HUES64 (cell line): ENCODE measurements around the gene PRKCZ.
"Not testable (repeated sequence)": the region's sequence is repeated elsewhere in the genome, so short reads cannot be mapped to it uniquely, and the experiment has no call there.

Experiments
- H3K27ac ChIP-seq: 2 replicates; pipeline ENCODE4 v1.7.0; 2013; ENCODE audit warnings: low read depth, low read length, inconsistent platforms
- H3K27me3 ChIP-seq: 2 replicates; pipeline ENCODE4 v1.6.1; 2013; ENCODE audit warnings: mild to moderate bottlenecking, low read length; ENCODE audit not compliant: insufficient read depth
- H3K36me3 ChIP-seq: 2 replicates; pipeline ENCODE4 v1.6.1; 2013; ENCODE audit warnings: mild to moderate bottlenecking, low read length; ENCODE audit not compliant: insufficient read depth
- H3K4me1 ChIP-seq: 2 replicates; pipeline ENCODE4 v1.6.1; 2013; ENCODE audit warnings: mild to moderate bottlenecking, low read length, moderate library complexity; ENCODE audit not compliant: insufficient read depth
- H3K4me3 ChIP-seq: 2 replicates; pipeline ENCODE4 v1.5.1; 2013; ENCODE audit warnings: mild to moderate bottlenecking, low read length, moderate library complexity
- H3K9ac ChIP-seq: 2 replicates; pipeline ENCODE4 v1.6.1; 2013; ENCODE audit warnings: mild to moderate bottlenecking, low read depth, low read length
- H3K9me3 ChIP-seq: 2 replicates; pipeline ENCODE4 v1.6.1; 2013; ENCODE audit warnings: low read depth, low read length; ENCODE audit not compliant: insufficient read depth
- WGBS: fragments of 150-250, 120-280 bp; methylation state at CpG from one replicate; pipeline ENCODE4 v1.1.7; 2013; ENCODE audit warnings: missing lambda C conversion rate; 5-methylcytosine and 5-hydroxymethylcytosine counted together

PRKCZ gene

DNA sequence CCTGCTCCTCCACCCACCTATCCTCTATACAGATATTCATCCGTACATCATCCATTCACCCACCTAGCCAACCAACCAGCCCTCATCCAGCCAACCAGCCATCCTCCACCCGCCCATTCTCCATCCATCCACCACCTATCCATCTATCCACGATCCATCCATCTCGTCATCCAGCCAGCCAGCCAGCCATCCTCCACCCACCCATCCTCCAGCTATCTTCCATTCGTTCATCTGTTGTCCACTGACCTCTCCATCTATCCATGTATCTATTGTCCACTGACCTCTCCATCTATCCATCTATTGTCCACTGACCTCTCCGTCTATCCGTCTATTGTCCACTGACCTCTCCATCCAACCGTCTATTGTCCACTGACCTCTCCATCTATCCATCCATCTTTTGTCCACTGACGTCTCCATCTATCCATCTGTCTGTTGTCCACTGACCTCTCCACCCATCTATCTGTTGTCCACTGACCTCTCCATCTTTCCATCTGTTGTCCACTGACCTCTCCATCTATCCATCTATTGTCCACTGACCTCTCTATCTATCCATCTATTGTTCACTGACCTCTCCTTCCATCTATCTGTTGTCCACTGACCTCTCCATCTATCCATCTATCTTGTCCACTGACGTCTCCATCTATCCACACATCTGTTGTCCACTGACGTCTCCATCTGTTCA, 96.8 kb downstream of the PRKCZ start:
- Histone ChIP-seq H3K9me3 (no peaks in the 10 kb centered on the region), H3K4me3 (no peak overlapping the region), H3K9ac (no peak overlapping the region), H3K27ac (no peak overlapping the region), H3K36me3 (peaks cover 40% of the 10 kb centered on the region), H3K4me1 (no peaks in the 10 kb centered on the region), H3K27me3 (no peaks in the 10 kb centered on the region)
- 94% methylated on average over 11 of the region's 11 CpGs for WGBS

GRCh38 chr1:2147869-2148268, 97.7 kb downstream of the PRKCZ start:
- H3K36me3 ChIP-seq: peaks cover 45% of the 10 kb centered on the region
- H3K9me3 ChIP-seq, H3K4me1 ChIP-seq, H3K9ac ChIP-seq, H3K27ac ChIP-seq, H3K4me3 ChIP-seq, H3K27me3 ChIP-seq: not testable (repeated sequence)
- WGBS: 92% methylated on average over 5 of the region's 5 CpGs

GRCh38 chr1:2148691-2149090, 98.5 kb downstream of the PRKCZ start:
- Histone ChIP-seq H3K4me3 (no peak overlapping the region), H3K9ac (no peak overlapping the region), H3K27me3 (no peaks in the 10 kb centered on the region), H3K27ac (no peak overlapping the region), H3K9me3 (no peaks in the 10 kb centered on the region), H3K4me1 (no peaks in the 10 kb centered on the region), H3K36me3 (peaks cover 49% of the 10 kb centered on the region)
- 97% methylated on average over 14 of the region's 14 CpGs for WGBS

- Histone ChIP-seq H3K9ac (no peak overlapping the region), H3K36me3 (peaks cover 48% of the 10 kb centered on the region), H3K27ac (no peak overlapping the region), H3K4me3 (no peak overlapping the region), H3K9me3 (no peaks in the 10 kb centered on the region), H3K4me1 (no peaks in the 10 kb centered on the region), H3K27me3 (no peaks in the 10 kb centered on the region)
- WGBS: 97% methylated on average over 19 of the region's 19 CpGs
These were observed 100.6 kb downstream of the PRKCZ start for GRCh38 chr1:2150801-2151200.

- H3K36me3 ChIP-seq: peaks cover 43% of the 10 kb centered on the region
- H3K27me3 ChIP-seq: no peaks in the 10 kb centered on the region
These were observed 101.0 kb downstream of the PRKCZ start for GRCh38 chr1:2151252-2151651.

GRCh38 chr1:2151911-2152310, 101.7 kb downstream of the PRKCZ start:
- Histone ChIP-seq H3K4me3 (no peak overlapping the region), H3K9me3 (no peaks in the 10 kb centered on the region), H3K4me1 (no peaks in the 10 kb centered on the region), H3K27ac (no peak overlapping the region), H3K9ac (no peak overlapping the region), H3K36me3 (peaks cover 43% of the 10 kb centered on the region), H3K27me3 (no peaks in the 10 kb centered on the region)
- 97% methylated on average over 6 of the region's 6 CpGs for WGBS

More at GRCh38 chr1:2151252-2151651, 101.0 kb downstream of the PRKCZ start:
- Histone ChIP-seq H3K9me3 (no peaks in the 10 kb centered on the region), H3K27ac (no peak overlapping the region), H3K4me3 (no peak overlapping the region), H3K4me1 (no peaks in the 10 kb centered on the region), H3K9ac (no peak overlapping the region)
- 95% methylated on average over 10 of the region's 10 CpGs for whole genome bisulfite sequencing

GRCh38 chr1:2152954-2153353, 102.7 kb downstream of the PRKCZ start:
- WGBS: 97% methylated on average over 11 of the region's 11 CpGs
- no peaks in the 10 kb centered on the region for H3K27me3 ChIP-seq

DNA sequence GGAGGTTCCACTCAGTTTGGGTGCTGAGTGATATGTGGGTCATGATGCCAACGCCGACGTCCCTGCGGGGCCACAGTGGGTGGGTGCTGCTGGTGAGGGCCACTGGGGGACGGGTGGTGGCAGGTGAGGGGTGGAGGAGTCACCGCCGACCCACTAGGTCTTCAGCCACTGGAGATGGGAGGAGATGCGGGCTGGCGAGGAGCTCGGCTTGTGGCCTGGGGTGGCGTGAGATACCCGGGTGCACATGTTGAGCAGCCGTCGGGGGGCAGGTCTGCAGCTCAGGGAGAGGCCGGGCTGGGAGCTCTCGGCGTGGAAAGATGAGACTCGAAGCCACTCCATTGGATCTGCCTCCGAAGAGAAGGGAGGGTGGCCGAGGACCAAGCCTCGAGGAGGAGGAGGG, 103.8 kb downstream of the PRKCZ start:
- WGBS: 97% methylated on average over 21 of the region's 21 CpGs

More at GRCh38 chr1:2152954-2153353, 102.7 kb downstream of the PRKCZ start:
- peaks cover 40% of the 10 kb centered on the region for H3K36me3 ChIP-seq
- H3K9me3 ChIP-seq: no peaks in the 10 kb centered on the region
- H3K4me1 ChIP-seq: no peaks in the 10 kb centered on the region
- H3K9ac ChIP-seq: no peak overlapping the region
- H3K4me3 ChIP-seq: no peak overlapping the region
- no peak overlapping the region for H3K27ac ChIP-seq

GRCh38 chr1:2155147-2155598, 105.0 kb downstream of the PRKCZ start:
- Histone ChIP-seq H3K27me3 (no peaks in the 10 kb centered on the region), H3K36me3 (peaks cover 36% of the 10 kb centered on the region), H3K27ac (no peak overlapping the region), H3K9ac (no peak overlapping the region), H3K4me3 (no peak overlapping the region), H3K4me1 (no peaks in the 10 kb centered on the region), H3K9me3 (no peaks in the 10 kb centered on the region)
- WGBS: 96% methylated on average over 10 of the region's 10 CpGs

More for the DNA sequence above, 103.8 kb downstream of the PRKCZ start:
- Histone ChIP-seq H3K4me1 (no peaks in the 10 kb centered on the region), H3K27ac (no peak overlapping the region), H3K4me3 (no peak overlapping the region), H3K36me3 (peaks cover 35% of the 10 kb centered on the region), H3K27me3 (no peaks in the 10 kb centered on the region), H3K9ac (no peak overlapping the region), H3K9me3 (no peaks in the 10 kb centered on the region)

DNA sequence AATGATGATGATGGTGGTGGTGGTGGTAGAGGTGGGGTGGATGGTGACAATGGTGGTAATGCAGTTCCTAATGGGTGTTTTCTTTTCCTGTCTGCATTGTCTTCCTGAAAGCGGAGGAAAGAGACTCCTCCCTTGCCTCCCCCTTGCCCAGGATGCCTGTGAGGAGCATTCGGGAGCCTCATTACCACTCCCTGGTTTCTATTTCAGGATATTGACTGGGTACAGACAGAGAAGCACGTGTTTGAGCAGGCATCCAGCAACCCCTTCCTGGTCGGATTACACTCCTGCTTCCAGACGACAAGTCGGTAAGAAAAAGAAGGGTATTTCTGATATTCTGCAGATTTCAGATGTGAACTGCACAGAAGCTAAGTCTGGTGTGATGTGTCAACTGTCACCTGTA, 105.6 kb downstream of the PRKCZ start:
- no peak overlapping the region for H3K27ac ChIP-seq
- no peaks in the 10 kb centered on the region for H3K27me3 ChIP-seq
- H3K9ac ChIP-seq: no peak overlapping the region
- H3K36me3 ChIP-seq: peaks cover 30% of the 10 kb centered on the region
- 93% methylated on average over 6 of the region's 6 CpGs for WGBS
- no peak overlapping the region for H3K4me3 ChIP-seq
- H3K4me1 ChIP-seq: no peaks in the 10 kb centered on the region
- H3K9me3 ChIP-seq: no peaks in the 10 kb centered on the region

- Histone ChIP-seq H3K9ac (no peak overlapping the region), H3K36me3 (peaks cover 24% of the 10 kb centered on the region), H3K9me3 (no peaks in the 10 kb centered on the region), H3K27me3 (no peaks in the 10 kb centered on the region), H3K4me3 (no peak overlapping the region), H3K27ac (no peak overlapping the region), H3K4me1 (no peaks in the 10 kb centered on the region)
- WGBS: 93% methylated on average over 9 of the region's 9 CpGs
These were observed 106.7 kb downstream of the PRKCZ start for GRCh38 chr1:2156866-2157265.

GRCh38 chr1:2157856-2158255, 107.6 kb downstream of the PRKCZ start:
- Histone ChIP-seq H3K4me1 (no peaks in the 10 kb centered on the region), H3K4me3 (no peak overlapping the region), H3K27ac (no peak overlapping the region), H3K9me3 (no peaks in the 10 kb centered on the region), H3K9ac (no peak overlapping the region), H3K36me3 (peaks cover 19% of the 10 kb centered on the region), H3K27me3 (no peaks in the 10 kb centered on the region)
- WGBS: 95% methylated on average over 19 of the region's 19 CpGs
